ENCODE measurements around the gene ABCF2.
A peak's percentile ranks its signal among the peaks of the same experiment; 100 is the strongest.

The ABCF2 gene

GRCh38 chr7:151226875-151227782 is at the start of gene ABCF2:
Gene ABCF2 (minus strand): TSS chr7:151227205. CDS start chr7:151226458, 747 bp downstream.
- DNase-seq = peak; percentile 96

- DNase-seq = peak; percentile 87
These were observed 49.0 kb upstream of the ABCF2 start for GRCh38 chr7:151275813-151276577.

- no peak for DNase-seq
These were observed 48.2 kb upstream of the ABCF2 start for GRCh38 chr7:151274936-151275812.

- no peak for DNase-seq
These were observed 47.4 kb upstream of the ABCF2 start for GRCh38 chr7:151274396-151274795.

- no peak for DNase-seq
These were observed 46.8 kb upstream of the ABCF2 start for GRCh38 chr7:151273651-151274390.

GRCh38 chr7:151272877-151273276 is 45.9 kb upstream of the ABCF2 start:
- DNase-seq = no peak

GRCh38 chr7:151272405-151272804 is 45.4 kb upstream of the ABCF2 start:
- no peak for DNase-seq

GRCh38 chr7:151271699-151272355 is 44.8 kb upstream of the ABCF2 start:
- no peak for DNase-seq

- DNase-seq = no peak
These were observed 42.5 kb upstream of the ABCF2 start for GRCh38 chr7:151269511-151269910.

GRCh38 chr7:151265351-151265931 is 38.4 kb upstream of the ABCF2 start:
- no peak for DNase-seq

GRCh38 chr7:151264615-151265014 is 37.6 kb upstream of the ABCF2 start:
- no peak for DNase-seq

GRCh38 chr7:151261529-151261928 is 34.5 kb upstream of the ABCF2 start:
- no peak for DNase-seq

- no peak for DNase-seq
These were observed 33.9 kb upstream of the ABCF2 start for GRCh38 chr7:151260883-151261282.

- DNase-seq = no peak
These were observed 33.5 kb upstream of the ABCF2 start for GRCh38 chr7:151260471-151260870.

- no peak for DNase-seq
These were observed 31.0 kb upstream of the ABCF2 start for GRCh38 chr7:151257990-151258389.

- no peak for DNase-seq
These were observed 29.5 kb upstream of the ABCF2 start for GRCh38 chr7:151256410-151257045.

GRCh38 chr7:151255390-151255789 is 28.4 kb upstream of the ABCF2 start:
- DNase-seq = no peak

GRCh38 chr7:151254851-151255250 is 27.8 kb upstream of the ABCF2 start:
- no peak for DNase-seq

GRCh38 chr7:151254316-151254715 is 27.3 kb upstream of the ABCF2 start:
- DNase-seq = no peak

- no peak for DNase-seq
These were observed 26.1 kb upstream of the ABCF2 start for GRCh38 chr7:151252961-151253711.
